ENCODE results near the gene ILF2.

- TF ChIP-seq, protein P1, sequence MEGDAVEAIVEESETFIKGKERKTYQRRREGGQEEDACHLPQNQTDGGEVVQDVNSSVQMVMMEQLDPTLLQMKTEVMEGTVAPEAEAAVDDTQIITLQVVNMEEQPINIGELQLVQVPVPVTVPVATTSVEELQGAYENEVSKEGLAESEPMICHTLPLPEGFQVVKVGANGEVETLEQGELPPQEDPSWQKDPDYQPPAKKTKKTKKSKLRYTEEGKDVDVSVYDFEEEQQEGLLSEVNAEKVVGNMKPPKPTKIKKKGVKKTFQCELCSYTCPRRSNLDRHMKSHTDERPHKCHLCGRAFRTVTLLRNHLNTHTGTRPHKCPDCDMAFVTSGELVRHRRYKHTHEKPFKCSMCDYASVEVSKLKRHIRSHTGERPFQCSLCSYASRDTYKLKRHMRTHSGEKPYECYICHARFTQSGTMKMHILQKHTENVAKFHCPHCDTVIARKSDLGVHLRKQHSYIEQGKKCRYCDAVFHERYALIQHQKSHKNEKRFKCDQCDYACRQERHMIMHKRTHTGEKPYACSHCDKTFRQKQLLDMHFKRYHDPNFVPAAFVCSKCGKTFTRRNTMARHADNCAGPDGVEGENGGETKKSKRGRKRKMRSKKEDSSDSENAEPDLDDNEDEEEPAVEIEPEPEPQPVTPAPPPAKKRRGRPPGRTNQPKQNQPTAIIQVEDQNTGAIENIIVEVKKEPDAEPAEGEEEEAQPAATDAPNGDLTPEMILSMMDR (IDR thresholded peaks at IDR 0.05; ENCODE audit: insufficient read depth, low read depth, low read length): no peak
- TF ChIP-seq EZH2 (IDR thresholded peaks at IDR 0.05; ENCODE audit: insufficient read depth, low read length): no peak
Measured at GRCh38 chr1:153614906-153615305, 55.9 kb downstream of the ILF2 start.
